Breast epithelium (tissue), 4 donors: ENCODE measurements around the gene UGT1A4. TPM values are rescaled to one million over a fixed set of nuclear protein-coding genes. Genes with fewer than 3 reads are reported as not detected.

Experiments
- DNase-seq, 2 donors: peaks; one replicate each; pipeline ENCODE4 v3.0.0-alpha.2; 2019; ENCODE audit warnings: low spot score in 2 of 2
- H3K27ac ChIP-seq, 2 donors: fragments of 200-600 bp; sonication (generic) in 1 of 2; one replicate each; pipeline ENCODE4 v1.5.1; 2016 to 2019; ENCODE audit warnings: mild to moderate bottlenecking in 1 of 2
- H3K27me3 ChIP-seq, 2 donors: fragments of 200-600 bp; sonication (generic) in 1 of 2; one replicate each; pipeline versions ENCODE4 v1.5.1 to v1.6.0; 2017 to 2019; ENCODE audit warnings: control low read depth in 1 of 2, mild to moderate bottlenecking in 1 of 2
- H3K36me3 ChIP-seq: fragments of 200-600 bp; one replicate; pipeline ENCODE4 v1.5.1; 2019
- H3K4me1 ChIP-seq, 2 donors: fragments of 200-600 bp; sonication (generic); one replicate each; pipeline ENCODE4 v1.5.1; 2016 to 2019; ENCODE audit warnings: control low read depth in 1 of 2
- H3K4me3 ChIP-seq, 3 donors: fragments of 200-600 bp; sonication (generic); 1 replicate in 2 of 3; 2 replicates in 1 of 3; pipeline ENCODE4 v1.5.1; 2016 to 2019; ENCODE audit warnings: mild to moderate bottlenecking in 3 of 3, moderate library complexity in 2 of 3
- H3K9me3 ChIP-seq, 2 donors: fragments of 200-600 bp; sonication (generic) in 1 of 2; one replicate each; pipeline ENCODE4 v1.5.1; 2016 to 2019; ENCODE audit warnings: control low read depth in 1 of 2
- POLR2A ChIP-seq: fragments of 450-650 bp; IDR thresholded peaks from one replicate; pipeline ENCODE4 v1.6.1; 2016; ENCODE audit warnings: antibody characterized with exemption, mild to moderate bottlenecking, moderate library complexity
- POLR2AphosphoS5 ChIP-seq, 3 donors: sonication (generic); formaldehyde crosslinking; IDR thresholded peaks; one replicate each; pipeline ENCODE4 v1.6.1; 2017; ENCODE audit warnings: antibody characterized with exemption in 3 of 3
- intact Hi-C: fragments of 100-400 bp; cut with DNase I; formaldehyde crosslinking; loops from one replicate; pipeline ENCODE4 v1.15.1; 2023; ENCODE audit warnings: low total_unique reads
- total RNA-seq, 3 donors: library from RNA; depleted of rRNA; stranded (reverse); fragments of >200 nt; gene quantifications; one replicate each; pipeline ENCODE4 v1.1.0, GENCODE V29; 2016
- TF ChIP-seq, protein P1 (sequence below), 3 donors: fragments of 450-650 bp; IDR thresholded peaks; one replicate each; pipeline ENCODE4 v1.5.1; 2016 to 2017; ENCODE audit warnings: antibody characterized with exemption in 3 of 3, mild to moderate bottlenecking in 3 of 3, moderate library complexity in 3 of 3

Gene UGT1A4
- total RNA-seq, 3 donors from 2014 or later: not detected

GRCh38 chr2:233758849-233759248 is 40.3 kb downstream of the UGT1A4 start:
- Histone ChIP-seq H3K4me3 (no peak overlapping the region), H3K4me1 (no peaks in the 10 kb centered on the region), H3K36me3 (no peaks in the 10 kb centered on the region), H3K27me3 (no peaks in the 10 kb centered on the region), H3K27ac (no peak overlapping the region), H3K9me3 (no peaks in the 10 kb centered on the region)
- intact Hi-C loops: no loop called here
- DNase-seq: no peak
- TF ChIP-seq, protein P1, sequence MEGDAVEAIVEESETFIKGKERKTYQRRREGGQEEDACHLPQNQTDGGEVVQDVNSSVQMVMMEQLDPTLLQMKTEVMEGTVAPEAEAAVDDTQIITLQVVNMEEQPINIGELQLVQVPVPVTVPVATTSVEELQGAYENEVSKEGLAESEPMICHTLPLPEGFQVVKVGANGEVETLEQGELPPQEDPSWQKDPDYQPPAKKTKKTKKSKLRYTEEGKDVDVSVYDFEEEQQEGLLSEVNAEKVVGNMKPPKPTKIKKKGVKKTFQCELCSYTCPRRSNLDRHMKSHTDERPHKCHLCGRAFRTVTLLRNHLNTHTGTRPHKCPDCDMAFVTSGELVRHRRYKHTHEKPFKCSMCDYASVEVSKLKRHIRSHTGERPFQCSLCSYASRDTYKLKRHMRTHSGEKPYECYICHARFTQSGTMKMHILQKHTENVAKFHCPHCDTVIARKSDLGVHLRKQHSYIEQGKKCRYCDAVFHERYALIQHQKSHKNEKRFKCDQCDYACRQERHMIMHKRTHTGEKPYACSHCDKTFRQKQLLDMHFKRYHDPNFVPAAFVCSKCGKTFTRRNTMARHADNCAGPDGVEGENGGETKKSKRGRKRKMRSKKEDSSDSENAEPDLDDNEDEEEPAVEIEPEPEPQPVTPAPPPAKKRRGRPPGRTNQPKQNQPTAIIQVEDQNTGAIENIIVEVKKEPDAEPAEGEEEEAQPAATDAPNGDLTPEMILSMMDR (IDR thresholded peaks at IDR 0.05): no peak
- TF ChIP-seq POLR2AphosphoS5 (IDR thresholded peaks at IDR 0.05) (no peak), POLR2A (no peak)

DNA sequence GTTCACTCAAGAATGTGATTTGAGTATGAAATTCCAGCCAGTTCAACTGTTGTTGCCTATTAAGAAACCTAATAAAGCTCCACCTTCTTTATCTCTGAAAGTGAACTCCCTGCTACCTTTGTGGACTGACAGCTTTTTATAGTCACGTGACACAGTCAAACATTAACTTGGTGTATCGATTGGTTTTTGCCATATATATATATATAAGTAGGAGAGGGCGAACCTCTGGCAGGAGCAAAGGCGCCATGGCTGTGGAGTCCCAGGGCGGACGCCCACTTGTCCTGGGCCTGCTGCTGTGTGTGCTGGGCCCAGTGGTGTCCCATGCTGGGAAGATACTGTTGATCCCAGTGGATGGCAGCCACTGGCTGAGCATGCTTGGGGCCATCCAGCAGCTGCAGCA is 41.5 kb downstream of the UGT1A4 start, which contains the start of gene UGT1A1:
Gene UGT1A1, plus strand, starts transcription at position 228 of the 400 bp plus-strand sequence. Its CDS starts 18 bp downstream, at position 246.
- H3K9me3 ChIP-seq: no peaks in the 10 kb centered on the region
- no peaks in the 10 kb centered on the region for H3K36me3 ChIP-seq
- no peaks in the 10 kb centered on the region for H3K27me3 ChIP-seq
- TF ChIP-seq POLR2AphosphoS5 (IDR thresholded peaks at IDR 0.05) (no peak), POLR2A (no peak)
- TF ChIP-seq, protein P1 (IDR thresholded peaks at IDR 0.05): no peak
- intact Hi-C loops: no loop called here
- DNase-seq: no peak
- H3K4me1 ChIP-seq: no peaks in the 10 kb centered on the region
- H3K4me3 ChIP-seq: no peak within 1 kb of the TSS
- no peak within 1 kb of the TSS for H3K27ac ChIP-seq

GRCh38 chr2:233761040-233761769 is 42.7 kb downstream of the UGT1A4 start:
- no peak for DNase-seq
- Histone ChIP-seq H3K27ac (no peak overlapping the region), H3K9me3 (no peaks in the 10 kb centered on the region), H3K27me3 (no peaks in the 10 kb centered on the region), H3K4me1 (no peaks in the 10 kb centered on the region), H3K36me3 (no peaks in the 10 kb centered on the region), H3K4me3 (no peak overlapping the region)
- TF ChIP-seq POLR2AphosphoS5 (IDR thresholded peaks at IDR 0.05): no peak
- TF ChIP-seq POLR2A: no peak
- TF ChIP-seq, protein P1 (IDR thresholded peaks at IDR 0.05): no peak
- intact Hi-C loops: no loop called here

GRCh38 chr2:233764264-233764663 is 45.7 kb downstream of the UGT1A4 start:
- H3K4me1 ChIP-seq: no peaks in the 10 kb centered on the region
- H3K36me3 ChIP-seq: no peaks in the 10 kb centered on the region
- intact Hi-C loops: no loop called here
- no peak overlapping the region for H3K27ac ChIP-seq
- DNase-seq: no peak
- TF ChIP-seq POLR2AphosphoS5 (IDR thresholded peaks at IDR 0.05): no peak
- TF ChIP-seq POLR2A: no peak
- TF ChIP-seq, protein P1 (IDR thresholded peaks at IDR 0.05): no peak
- no peak overlapping the region for H3K4me3 ChIP-seq
- no peaks in the 10 kb centered on the region for H3K9me3 ChIP-seq
- no peaks in the 10 kb centered on the region for H3K27me3 ChIP-seq

DNA sequence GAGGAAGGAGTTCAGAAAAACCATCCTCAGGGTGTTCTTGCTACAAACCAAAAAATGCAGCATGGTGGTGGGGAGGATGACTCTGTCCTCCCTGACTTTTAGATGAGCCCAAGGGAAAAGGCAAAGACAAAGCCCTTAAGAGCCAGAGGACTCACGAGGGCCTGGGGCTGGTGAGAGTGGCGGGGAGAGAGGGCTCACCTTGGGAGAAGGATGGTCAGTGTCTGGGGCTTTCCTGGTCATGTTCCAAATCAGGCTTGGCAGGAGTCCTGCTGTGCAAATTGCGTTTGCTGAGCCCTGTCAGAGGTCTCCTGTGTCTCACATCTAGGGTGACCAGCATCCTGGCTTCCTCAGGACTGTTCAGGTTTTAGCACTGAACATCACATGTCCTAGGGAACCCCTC is 46.2 kb downstream of the UGT1A4 start:
- no peak for TF ChIP-seq POLR2AphosphoS5 (IDR thresholded peaks at IDR 0.05)
- no peak for TF ChIP-seq POLR2A
- intact Hi-C loops: no loop called here
- no peak for DNase-seq

More for the DNA sequence above, 46.2 kb downstream of the UGT1A4 start:
- no peaks in the 10 kb centered on the region for H3K27me3 ChIP-seq
- no peak overlapping the region for H3K27ac ChIP-seq
- no peak overlapping the region for H3K4me3 ChIP-seq
- H3K4me1 ChIP-seq: no peaks in the 10 kb centered on the region
- H3K36me3 ChIP-seq: no peaks in the 10 kb centered on the region
- no peaks in the 10 kb centered on the region for H3K9me3 ChIP-seq
